Measurements from ENCODE around the gene IL12A. TPM values are rescaled to one million over a fixed set of nuclear protein-coding genes. Genes with fewer than 3 reads are reported as not detected.

Gene IL12A
- total RNA-seq, 1 experiment from 2014 or later: 8.3 TPM

GRCh38 chr3:159944781-159945180 lies 43.9 kb upstream of the IL12A start:
- Histone ChIP-seq H3K9me3 (ENCODE audit: low read length) (no peaks in the 10 kb centered on the region), H3K9ac (ENCODE audit: low read length) (no peak overlapping the region), H3K4me1 (ENCODE audit: insufficient read depth, low read length) (peaks cover 15% of the 10 kb centered on the region), H3K27me3 (ENCODE audit: low read length) (no peaks in the 10 kb centered on the region), H3F3A (ENCODE audit: low read length, unreplicated experiment) (no peaks in the 10 kb centered on the region), H3K27ac (ENCODE audit: low read length) (no peak overlapping the region), H3K9me2 (replicated peaks; ENCODE audit: low read length) (no peaks in the 10 kb centered on the region), H3K79me2 (ENCODE audit: low read length) (no peaks in the 10 kb centered on the region), H3K36me3 (ENCODE audit: low read depth, low read length) (no peaks in the 10 kb centered on the region), H3K4me3 (ENCODE audit: low read length) (no peak overlapping the region), H2AFZ (ENCODE audit: low read length) (no peak overlapping the region), H3K4me2 (ENCODE audit: low read length) (no peak overlapping the region), H4K20me1 (ENCODE audit: low read length) (no peaks in the 10 kb centered on the region)
- no TSS peak for BruUV-seq (replicated peaks)
- TF ChIP-seq CTCF (conservative IDR thresholded peaks at IDR 0.05; ENCODE audit: low read depth, low read length): no peak
- no peak for TF ChIP-seq EZH2phosphoT487 (IDR thresholded peaks at IDR 0.05; ENCODE audit: borderline replicate concordance, low read length)
- no peak for TF ChIP-seq EZH2 (IDR thresholded peaks at IDR 0.05; ENCODE audit: low read length, unreplicated experiment)
- DNase-seq (no peak), ATAC-seq (no peak)
- ChIA-PET CTCF (interaction anchor here (0.6 kb wide), 1 partner anchor 8 kb away, joined by 3 read pairs; no protein-coding TSS in a partner anchor), POLR2A (ENCODE audit: unreplicated experiment) (no interaction called here)
- intact Hi-C loops (cut with micrococcal nuclease): loop anchor here (2.0 kb wide), 1 partner anchor 38 kb away; no protein-coding TSS in a partner anchor

- Histone ChIP-seq H3K27ac (ENCODE audit: low read length) (no peak overlapping the region), H3K4me2 (ENCODE audit: low read length) (no peak overlapping the region), H3K9me2 (replicated peaks; ENCODE audit: low read length) (no peaks in the 10 kb centered on the region), H3K27me3 (ENCODE audit: low read length) (no peaks in the 10 kb centered on the region), H4K20me1 (ENCODE audit: low read length) (no peaks in the 10 kb centered on the region), H3K9ac (ENCODE audit: low read length) (no peak overlapping the region), H3K36me3 (ENCODE audit: low read depth, low read length) (no peaks in the 10 kb centered on the region), H3K4me3 (ENCODE audit: low read length) (no peak overlapping the region), H3K9me3 (ENCODE audit: low read length) (no peaks in the 10 kb centered on the region), H3K4me1 (ENCODE audit: insufficient read depth, low read length) (peaks cover 14% of the 10 kb centered on the region), H3F3A (ENCODE audit: low read length, unreplicated experiment) (no peaks in the 10 kb centered on the region), H3K79me2 (ENCODE audit: low read length) (no peaks in the 10 kb centered on the region), H2AFZ (ENCODE audit: low read length) (no peak overlapping the region)
- POLR2A ChIA-PET (ENCODE audit: unreplicated experiment): no interaction called here
- TF ChIP-seq EZH2phosphoT487 (IDR thresholded peaks at IDR 0.05; ENCODE audit: borderline replicate concordance, low read length): no peak
- no peak for TF ChIP-seq CTCF (conservative IDR thresholded peaks at IDR 0.05; ENCODE audit: low read depth, low read length)
- no peak for TF ChIP-seq EZH2 (IDR thresholded peaks at IDR 0.05; ENCODE audit: low read length, unreplicated experiment)
- intact Hi-C loops (cut with micrococcal nuclease): loop anchor here (2.0 kb wide), 1 partner anchor 37 kb away; no protein-coding TSS in a partner anchor
- DNase-seq: no peak
- no TSS peak for BruUV-seq (replicated peaks)
- no peak for ATAC-seq
- CTCF ChIA-PET: no interaction called here
Measured at GRCh38 chr3:159945930-159946329, 42.7 kb upstream of the IL12A start.

- Histone ChIP-seq H3K27ac (ENCODE audit: low read length) (no peak overlapping the region), H3K27me3 (ENCODE audit: low read length) (no peaks in the 10 kb centered on the region), H3K4me1 (ENCODE audit: insufficient read depth, low read length) (peaks cover 2% of the 10 kb centered on the region), H3K4me2 (ENCODE audit: low read length) (no peak overlapping the region), H3K9me3 (ENCODE audit: low read length) (no peaks in the 10 kb centered on the region), H3K36me3 (ENCODE audit: low read depth, low read length) (no peaks in the 10 kb centered on the region), H2AFZ (ENCODE audit: low read length) (no peak overlapping the region), H3K9ac (ENCODE audit: low read length) (no peak overlapping the region), H3K4me3 (ENCODE audit: low read length) (no peak overlapping the region), H4K20me1 (ENCODE audit: low read length) (no peaks in the 10 kb centered on the region), H3K79me2 (ENCODE audit: low read length) (no peaks in the 10 kb centered on the region), H3K9me2 (replicated peaks; ENCODE audit: low read length) (no peaks in the 10 kb centered on the region), H3F3A (ENCODE audit: low read length, unreplicated experiment) (no peaks in the 10 kb centered on the region)
- no TSS peak for BruUV-seq (replicated peaks)
- ATAC-seq (no peak; the same call in 1 of the 2 replicates), DNase-seq (no peak)
- intact Hi-C loops (cut with micrococcal nuclease): no loop called here
- no peak for TF ChIP-seq EZH2phosphoT487 (IDR thresholded peaks at IDR 0.05; ENCODE audit: borderline replicate concordance, low read length)
- no peak for TF ChIP-seq CTCF (conservative IDR thresholded peaks at IDR 0.05; ENCODE audit: low read depth, low read length)
- TF ChIP-seq EZH2 (IDR thresholded peaks at IDR 0.05; ENCODE audit: low read length, unreplicated experiment): no peak
- ChIA-PET CTCF (no interaction called here), POLR2A (ENCODE audit: unreplicated experiment) (interaction anchor here (0.5 kb wide), 1 partner anchor 18 kb away, joined by 3 read pairs; no protein-coding TSS in a partner anchor)
Measured at GRCh38 chr3:159947220-159947619, 41.4 kb upstream of the IL12A start.

Data from PC-3 (cell line).